ENCODE measurements around the gene MSI2.

Gene MSI2

DNA sequence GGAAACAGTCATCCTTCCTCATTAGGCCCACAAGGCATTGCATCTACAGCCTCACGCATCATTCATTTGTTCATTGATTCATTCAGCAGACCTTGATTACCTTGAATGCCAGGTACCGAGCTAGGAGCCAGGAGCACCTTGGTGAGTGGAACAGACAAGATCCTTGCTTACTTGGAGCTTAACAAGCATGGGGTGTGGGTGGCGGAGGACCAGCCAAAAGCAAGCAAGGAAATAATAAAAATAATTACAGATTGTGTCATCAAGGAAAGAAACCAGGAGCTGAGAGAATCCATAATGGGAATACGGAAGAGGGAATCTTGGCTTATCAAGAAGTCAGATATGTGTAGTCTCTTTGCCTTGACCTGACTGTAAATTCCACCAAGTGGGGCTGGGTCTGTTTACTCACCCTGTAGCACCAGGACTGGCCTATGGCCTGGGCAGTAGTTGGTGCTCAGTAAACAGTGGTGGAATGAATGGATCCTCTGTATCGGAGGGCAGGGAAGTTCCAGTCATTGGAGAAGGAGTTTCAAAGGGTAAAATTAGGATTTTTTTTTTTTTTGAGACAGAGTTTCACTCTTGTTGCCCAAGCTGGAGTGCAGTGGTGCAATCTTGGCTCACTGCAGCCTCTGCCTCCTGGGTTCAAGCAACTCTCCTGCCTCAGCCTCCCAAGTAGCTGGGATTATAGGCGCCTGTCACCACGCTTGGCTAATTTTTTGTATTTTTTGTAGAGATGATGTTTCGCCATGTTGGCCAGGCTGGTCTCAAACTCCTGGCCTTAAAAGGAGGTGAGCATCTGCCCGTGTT, 157.7 kb downstream of the MSI2 start:
- DNase-seq (ENCODE audit: low read depth in 3 of 3), result no peak

DNA sequence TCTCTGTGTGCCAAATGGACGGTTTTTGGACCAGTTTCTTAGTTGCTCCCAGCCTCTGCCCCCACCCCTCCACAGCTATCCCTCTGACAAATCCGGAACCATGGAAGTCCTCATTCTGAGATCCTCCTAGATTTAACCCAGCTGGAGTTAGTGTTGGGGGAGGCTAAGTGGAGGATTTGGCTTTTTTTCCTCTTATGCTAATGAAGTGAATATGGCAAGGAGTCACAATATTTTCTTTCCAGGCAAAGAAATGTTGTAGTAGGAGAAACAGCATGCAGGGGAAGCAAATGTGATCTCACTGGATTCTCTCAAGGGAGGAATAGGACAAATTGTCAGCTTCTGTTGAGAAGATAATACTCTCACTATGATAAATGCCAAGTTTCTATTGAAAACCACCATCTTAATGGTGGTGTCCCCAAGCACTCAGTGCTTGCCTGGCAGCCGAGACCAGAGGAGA, 159.5 kb downstream of the MSI2 start:
- DNase-seq (ENCODE audit: low read depth in 3 of 3), result no peak

DNA sequence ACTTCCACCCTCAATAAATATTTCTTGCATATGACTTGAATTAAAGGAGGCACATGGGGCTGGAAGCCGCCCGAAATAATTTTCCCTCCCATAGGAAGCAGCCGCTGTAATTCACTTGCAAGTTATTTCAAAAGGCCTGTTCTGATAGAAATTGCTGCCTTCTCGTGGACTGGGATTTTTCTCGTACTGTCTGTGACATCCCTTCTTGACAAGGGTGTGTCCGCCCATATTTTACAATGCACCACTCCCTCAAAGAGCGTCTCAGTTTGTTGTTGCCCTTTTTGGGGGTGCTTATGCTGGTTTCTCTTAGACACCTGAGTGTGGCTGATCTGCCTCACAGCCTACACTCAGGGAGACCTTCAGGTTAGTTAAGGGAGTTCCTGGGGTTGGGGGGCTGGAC, 160.0 kb downstream of the MSI2 start:
- DNase-seq (ENCODE audit: low read depth in 3 of 3), result no peak

- no peak for DNase-seq (ENCODE audit: low read depth in 3 of 3)
These were observed 161.6 kb downstream of the MSI2 start for GRCh38 chr17:57417956-57418355.

DNA sequence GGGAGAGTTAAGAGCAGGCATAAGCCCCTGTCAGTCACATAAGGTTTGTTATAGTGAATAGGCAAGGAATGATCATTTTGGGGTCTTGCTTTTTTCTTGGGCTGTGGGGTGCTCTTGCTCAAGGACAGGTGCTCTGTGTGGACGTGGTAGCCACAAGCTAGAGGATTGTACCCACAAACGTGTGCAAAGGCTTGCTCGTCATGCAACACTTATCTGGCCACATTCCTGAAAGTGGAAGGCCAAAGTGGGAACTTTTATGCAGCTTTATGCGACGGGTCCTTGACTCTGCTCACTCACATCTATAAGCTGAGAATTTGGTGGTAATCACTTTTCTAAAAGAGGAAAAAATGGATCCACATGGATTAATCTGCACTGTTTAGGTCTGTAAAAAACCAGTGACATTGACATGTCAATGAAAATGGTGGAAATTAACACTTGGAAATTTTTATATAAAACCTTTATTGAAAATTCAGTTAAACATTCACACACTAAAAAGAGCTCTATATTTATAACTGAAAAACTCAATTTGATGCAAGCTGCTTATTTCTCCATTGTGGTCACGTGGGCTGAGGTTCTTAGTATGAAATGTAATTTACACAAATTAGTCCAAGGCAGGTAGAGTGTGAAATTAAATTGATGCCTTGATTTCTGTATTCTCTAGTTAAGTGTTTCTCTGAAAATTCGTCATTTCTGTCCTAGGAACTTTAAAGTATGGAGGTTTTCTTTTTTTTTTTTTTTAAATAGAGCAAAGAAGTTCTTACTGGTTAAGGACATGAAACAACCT, 162.3 kb downstream of the MSI2 start:
- DNase-seq (ENCODE audit: low read depth in 3 of 3), result no peak

- no peak for DNase-seq (ENCODE audit: low read depth in 3 of 3)
These were observed 163.7 kb downstream of the MSI2 start for GRCh38 chr17:57419940-57420550.

- DNase-seq (ENCODE audit: low read depth in 3 of 3), result no peak
These were observed 164.7 kb downstream of the MSI2 start for GRCh38 chr17:57420734-57421717.

GRCh38 chr17:57422574-57423164, 166.3 kb downstream of the MSI2 start:
- peak in 1 of 3 donors; percentile 18 for DNase-seq (ENCODE audit: low read depth in 3 of 3)

GRCh38 chr17:57423541-57423940, 167.2 kb downstream of the MSI2 start:
- DNase-seq (ENCODE audit: low read depth in 3 of 3), result no peak

DNA sequence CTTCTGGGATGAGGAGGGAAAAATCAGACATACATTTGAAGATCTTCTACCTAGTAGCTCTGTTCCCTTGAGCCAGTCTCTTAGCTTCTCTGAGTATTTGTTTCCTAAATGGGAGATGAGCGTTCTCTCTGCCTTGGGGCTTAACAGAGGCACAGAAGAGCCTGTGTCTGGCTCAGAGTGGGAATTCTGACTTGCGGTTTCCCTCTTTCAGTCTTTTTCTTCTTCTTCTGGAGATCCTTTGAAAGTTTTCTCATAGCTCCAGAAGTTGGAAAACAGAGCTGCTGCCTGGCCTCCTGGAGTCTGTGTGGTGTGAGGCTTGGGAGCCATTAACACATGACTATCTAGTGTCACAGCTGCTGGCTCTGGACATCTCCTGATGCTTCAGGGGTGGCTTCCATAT, 167.9 kb downstream of the MSI2 start:
- no peak for DNase-seq (ENCODE audit: low read depth in 3 of 3)

DNA sequence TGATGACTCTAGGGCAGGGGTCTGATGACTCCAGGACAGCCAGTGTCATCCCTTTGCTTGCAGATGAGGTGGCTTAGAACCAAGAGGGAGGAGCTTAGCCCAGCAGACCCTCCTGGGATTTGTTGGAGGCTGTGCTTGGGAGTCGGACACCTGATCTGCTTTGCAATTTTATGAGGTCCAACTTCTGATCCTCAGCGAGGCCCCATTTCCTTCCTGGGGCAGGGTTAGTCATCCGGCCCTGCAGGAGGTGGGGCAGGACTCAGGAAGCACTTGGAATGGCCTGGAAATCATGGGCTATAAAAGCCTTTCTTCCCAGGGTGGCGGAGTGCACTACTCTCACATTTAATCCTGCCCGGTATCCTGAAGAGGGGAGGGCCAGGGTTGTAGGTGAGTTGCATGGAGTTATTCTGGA, 168.5 kb downstream of the MSI2 start:
- no peak for DNase-seq (ENCODE audit: low read depth in 3 of 3)

GRCh38 chr17:57425431-57425830, 169.1 kb downstream of the MSI2 start:
- no peak for DNase-seq (ENCODE audit: low read depth in 3 of 3)

DNA sequence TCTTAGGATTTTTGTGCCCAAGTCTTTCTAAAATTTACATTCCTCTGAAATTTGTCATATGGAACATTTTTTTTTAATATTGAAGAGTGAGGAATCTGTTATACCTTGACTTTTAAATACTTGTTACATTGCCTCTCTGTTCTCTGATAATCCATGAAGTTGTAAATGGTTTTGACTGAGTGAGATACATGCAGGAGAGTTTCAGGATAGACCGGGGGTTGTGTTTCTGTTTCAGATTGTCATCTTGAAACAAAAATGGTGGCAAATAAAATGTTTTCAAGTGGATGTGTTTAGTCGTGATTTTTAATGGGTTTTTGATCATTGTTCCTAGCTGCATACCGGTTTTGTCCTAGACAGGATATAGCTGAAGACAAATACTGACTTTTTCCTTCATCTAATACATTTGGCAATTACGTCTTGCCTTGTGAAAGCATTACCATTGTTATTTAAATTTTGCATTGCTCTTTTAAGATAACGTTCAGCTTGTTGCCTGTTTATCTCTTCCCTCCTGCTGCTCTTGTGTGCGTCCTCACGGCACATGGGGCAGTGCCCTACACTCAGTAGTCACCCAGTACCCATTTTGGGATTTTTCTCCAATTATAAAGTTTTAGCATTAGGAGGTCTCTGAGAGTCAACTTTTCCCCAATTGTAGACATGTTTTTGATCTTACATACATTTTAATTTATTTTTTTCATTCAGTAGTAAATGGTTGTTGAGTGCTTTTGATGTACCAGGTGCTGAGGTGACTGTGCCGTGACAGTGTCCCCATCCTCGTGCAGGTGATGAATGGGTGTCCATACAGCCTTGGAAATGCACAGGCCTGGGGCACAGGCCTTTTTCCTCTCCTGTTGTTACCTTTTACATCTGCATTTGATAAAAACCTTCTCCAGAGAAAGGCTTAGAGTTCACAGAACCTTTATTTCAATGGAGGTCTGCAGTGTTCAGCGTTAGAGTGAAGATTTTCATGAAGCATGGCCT, 169.9 kb downstream of the MSI2 start:
- no peak for DNase-seq (ENCODE audit: low read depth in 3 of 3)

DNA sequence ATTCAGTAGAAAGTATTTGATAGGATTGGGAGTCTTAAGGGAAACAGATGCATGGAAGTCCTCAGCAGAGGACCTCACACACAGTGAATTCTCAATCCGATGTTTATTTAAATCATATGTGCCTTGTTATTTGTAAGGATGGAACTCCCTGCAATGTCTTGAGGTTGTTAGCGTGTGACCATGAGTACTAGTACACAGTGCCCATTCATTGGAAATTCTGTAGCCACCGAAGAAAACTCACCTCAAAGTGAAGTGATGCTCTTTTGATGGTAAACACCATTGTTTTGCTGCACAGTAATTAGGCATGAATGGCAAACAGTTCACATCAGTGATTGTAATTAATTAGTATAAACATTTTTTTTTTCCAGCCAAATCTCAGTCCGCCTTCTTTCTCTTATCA, 173.6 kb downstream of the MSI2 start:
- DNase-seq (ENCODE audit: low read depth in 3 of 3), result no peak

GRCh38 chr17:57431415-57431814, 175.1 kb downstream of the MSI2 start:
- no peak for DNase-seq (ENCODE audit: low read depth in 3 of 3)

GRCh38 chr17:57432507-57433277, 176.4 kb downstream of the MSI2 start:
- DNase-seq (ENCODE audit: low read depth in 3 of 3), result no peak

GRCh38 chr17:57433452-57433851, 177.1 kb downstream of the MSI2 start:
- DNase-seq (ENCODE audit: low read depth in 3 of 3), result no peak

- DNase-seq (ENCODE audit: low read depth in 3 of 3), result no peak
These were observed 178.0 kb downstream of the MSI2 start for GRCh38 chr17:57434361-57434760.

DNA sequence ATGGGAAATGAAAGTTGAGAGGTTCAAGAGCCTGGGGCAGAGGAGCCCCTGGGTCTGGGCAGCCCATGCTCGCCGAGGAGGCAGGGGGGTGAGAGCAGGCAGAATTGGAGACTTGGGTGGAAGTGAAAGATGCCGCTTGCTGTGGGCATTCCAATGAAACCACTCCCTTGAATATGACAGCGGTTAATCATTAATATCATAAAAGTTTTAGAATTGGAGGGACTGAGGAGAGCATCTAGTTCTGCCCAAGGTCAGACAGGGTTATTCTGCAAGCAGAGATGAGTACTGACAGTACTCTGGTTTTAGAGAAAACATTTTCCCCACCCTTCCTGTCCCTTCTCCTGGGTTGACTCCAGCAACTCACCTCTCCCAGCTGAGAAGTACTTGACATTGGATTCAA, 180.2 kb downstream of the MSI2 start:
- no peak for DNase-seq (ENCODE audit: low read depth in 3 of 3)
